Measurements from ENCODE around the gene TMEM205.

DNA sequence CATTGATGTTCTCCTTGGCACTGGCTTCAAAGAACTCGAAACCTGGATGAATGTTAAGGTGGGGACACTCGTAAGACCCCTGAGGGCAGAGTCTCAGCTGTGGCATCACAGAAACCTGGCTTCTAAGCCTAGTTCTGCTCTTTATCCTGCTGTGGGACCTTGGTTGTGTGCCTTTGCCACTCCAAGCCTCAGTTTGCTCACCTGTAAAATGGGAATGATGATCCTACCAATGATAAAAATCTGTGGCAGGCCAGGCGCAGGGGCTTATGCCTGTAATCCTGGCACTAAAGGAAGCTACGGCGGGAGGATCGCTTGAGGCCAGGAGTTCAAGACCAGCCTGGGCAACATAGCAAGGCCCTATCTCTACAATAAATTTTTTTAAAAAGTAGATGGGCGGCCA, 20.5 kb downstream of the TMEM205 start:
- TF ChIP-seq, protein P1, sequence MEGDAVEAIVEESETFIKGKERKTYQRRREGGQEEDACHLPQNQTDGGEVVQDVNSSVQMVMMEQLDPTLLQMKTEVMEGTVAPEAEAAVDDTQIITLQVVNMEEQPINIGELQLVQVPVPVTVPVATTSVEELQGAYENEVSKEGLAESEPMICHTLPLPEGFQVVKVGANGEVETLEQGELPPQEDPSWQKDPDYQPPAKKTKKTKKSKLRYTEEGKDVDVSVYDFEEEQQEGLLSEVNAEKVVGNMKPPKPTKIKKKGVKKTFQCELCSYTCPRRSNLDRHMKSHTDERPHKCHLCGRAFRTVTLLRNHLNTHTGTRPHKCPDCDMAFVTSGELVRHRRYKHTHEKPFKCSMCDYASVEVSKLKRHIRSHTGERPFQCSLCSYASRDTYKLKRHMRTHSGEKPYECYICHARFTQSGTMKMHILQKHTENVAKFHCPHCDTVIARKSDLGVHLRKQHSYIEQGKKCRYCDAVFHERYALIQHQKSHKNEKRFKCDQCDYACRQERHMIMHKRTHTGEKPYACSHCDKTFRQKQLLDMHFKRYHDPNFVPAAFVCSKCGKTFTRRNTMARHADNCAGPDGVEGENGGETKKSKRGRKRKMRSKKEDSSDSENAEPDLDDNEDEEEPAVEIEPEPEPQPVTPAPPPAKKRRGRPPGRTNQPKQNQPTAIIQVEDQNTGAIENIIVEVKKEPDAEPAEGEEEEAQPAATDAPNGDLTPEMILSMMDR (IDR thresholded peaks at IDR 0.05 in 4 of 5, conservative IDR thresholded peaks at IDR 0.05 in 1 of 5) = no peak
- TF ChIP-seq POLR2A (IDR thresholded peaks at IDR 0.05) = no peak

Measured in gastrocnemius medialis (tissue), 4 donors.